ENCODE results near the gene NUMB.

The NUMB gene

GRCh38 chr14:73241481-73242165, 216.7 kb downstream of the NUMB start:
- FAIRE-seq, result no peak

GRCh38 chr14:73240816-73241480, 217.4 kb downstream of the NUMB start:
- no peak for FAIRE-seq

GRCh38 chr14:73239393-73240241, 218.7 kb downstream of the NUMB start:
- no peak for FAIRE-seq

GRCh38 chr14:73238941-73239340, 219.4 kb downstream of the NUMB start:
- FAIRE-seq, result no peak

- FAIRE-seq, result no peak
These were observed 219.9 kb downstream of the NUMB start for GRCh38 chr14:73238424-73238852.

GRCh38 chr14:73237786-73238423, 220.4 kb downstream of the NUMB start:
- FAIRE-seq, result no peak

GRCh38 chr14:73237219-73237785, 221.0 kb downstream of the NUMB start, which contains the start of gene PAPLN:
Gene PAPLN (plus strand): TSS chr14:73237506. CDS start chr14:73239779, 2,273 bp downstream.
- no peak for FAIRE-seq

- FAIRE-seq, result no peak
These were observed 221.6 kb downstream of the NUMB start for GRCh38 chr14:73236752-73237218.

- no peak for FAIRE-seq
These were observed 222.2 kb downstream of the NUMB start for GRCh38 chr14:73236157-73236556.

GRCh38 chr14:73235531-73236155, 222.7 kb downstream of the NUMB start:
- FAIRE-seq, result no peak

GRCh38 chr14:73234586-73235394, 223.6 kb downstream of the NUMB start:
- FAIRE-seq, result no peak

GRCh38 chr14:73234029-73234428, 224.3 kb downstream of the NUMB start:
- FAIRE-seq, result no peak

- FAIRE-seq, result no peak
These were observed 224.8 kb downstream of the NUMB start for GRCh38 chr14:73233564-73233963.

GRCh38 chr14:73232984-73233383, 225.4 kb downstream of the NUMB start:
- FAIRE-seq, result no peak

GRCh38 chr14:73231981-73232851, 226.1 kb downstream of the NUMB start:
- no peak for FAIRE-seq

GRCh38 chr14:73230051-73230450, 228.3 kb downstream of the NUMB start:
- no peak for FAIRE-seq

- FAIRE-seq, result no peak
These were observed 230.2 kb downstream of the NUMB start for GRCh38 chr14:73227812-73228781.

GRCh38 chr14:73225496-73225895, 232.8 kb downstream of the NUMB start:
- no peak for FAIRE-seq

Data from A204.1 (cell line).